Neutrophil (primary cell): ENCODE measurements around the gene INTS15.
"Not testable (repeated sequence)": the region's sequence is repeated elsewhere in the genome, so short reads cannot be mapped to it uniquely, and the experiment has no call there.

Source experiments
- H3K27ac ChIP-seq: fragments of 200-600 bp; sonication (generic); 2 replicates; pipeline ENCODE4 v1.5.1; 2016; ENCODE audit warnings: mild to moderate bottlenecking, moderate library complexity
- H3K27me3 ChIP-seq: fragments of 200-600 bp; sonication (generic); 2 replicates; pipeline ENCODE4 v1.6.0; 2016; ENCODE audit warnings: mild to moderate bottlenecking
- H3K36me3 ChIP-seq: fragments of 200-600 bp; sonication (generic); 2 replicates; pipeline ENCODE4 v1.5.1; 2017
- H3K4me1 ChIP-seq, 2 experiments: fragments of 200-600 bp in 1 of 2; sonication (generic) in 1 of 2; 1 replicate in 1 of 2; 2 replicates in 1 of 2; pipeline versions ENCODE4 v1.5.1 to v1.6.1; 2013 to 2016; ENCODE audit warnings: low read depth in 1 of 2, low read length in 1 of 2, mild to moderate bottlenecking in 1 of 2, moderate library complexity in 1 of 2; ENCODE audit not compliant: control insufficient read depth in 1 of 2, insufficient read depth in 1 of 2
- H3K4me3 ChIP-seq, 2 experiments: fragments of 200-600 bp in 1 of 2; sonication (generic) in 1 of 2; 1 replicate in 1 of 2; 2 replicates in 1 of 2; pipeline ENCODE4 v1.5.1; 2013 to 2016; ENCODE audit warnings: low read depth in 1 of 2, low read length in 1 of 2, mild to moderate bottlenecking in 1 of 2, moderate library complexity in 1 of 2
- H3K9me3 ChIP-seq: fragments of 200-600 bp; sonication (generic); 2 replicates; pipeline ENCODE4 v1.5.1; 2016
- CTCF ChIP-seq: fragments of 200-600 bp; sonication (generic); IDR thresholded peaks from 2 replicates; pipeline ENCODE4 v1.5.1; 2016; ENCODE audit warnings: antibody characterized with exemption

Gene INTS15

GRCh38 chr7:6578114-6579084, 11.4 kb upstream of the INTS15 start:
- H3K4me1 ChIP-seq: peaks cover 0 to 5% of the 10 kb centered on the region in 2 experiments
- H3K27me3 ChIP-seq: no peaks in the 10 kb centered on the region
- no peaks in the 10 kb centered on the region for H3K9me3 ChIP-seq
- no peak overlapping the region for H3K4me3 ChIP-seq
- H3K36me3 ChIP-seq: peaks cover 33% of the 10 kb centered on the region
- TF ChIP-seq CTCF: no peak
- H3K27ac ChIP-seq: peak overlapping the region; percentile 77

- Histone ChIP-seq H3K36me3 (peaks cover 39% of the 10 kb centered on the region), H3K9me3 (no peaks in the 10 kb centered on the region), H3K27ac (no peak overlapping the region), H3K4me1 (peaks cover 0 to 5% of the 10 kb centered on the region in 2 experiments), H3K27me3 (no peaks in the 10 kb centered on the region), H3K4me3 (no peak overlapping the region)
- TF ChIP-seq CTCF: no peak
Observed at GRCh38 chr7:6579446-6579845, 10.4 kb upstream of the INTS15 start.

- H3K4me1 ChIP-seq: peaks cover 8 to 15% of the 10 kb centered on the region in 2 experiments
- H3K27me3 ChIP-seq, H3K4me3 ChIP-seq, H3K9me3 ChIP-seq, H3K27ac ChIP-seq: not testable (repeated sequence)
- H3K36me3 ChIP-seq: peaks cover 38% of the 10 kb centered on the region
Observed at GRCh38 chr7:6585746-6586432, 3.9 kb upstream of the INTS15 start.

- TF ChIP-seq CTCF: no peak
- Histone ChIP-seq H3K36me3 (peaks cover 27% of the 10 kb centered on the region), H3K4me3 (no peak overlapping the region)
Observed at GRCh38 chr7:6588566-6588965, 1.3 kb upstream of the INTS15 start.

GRCh38 chr7:6589151-6589828, 531 bp upstream of the INTS15 start:
- peaks cover 16 to 27% of the 10 kb centered on the region in 2 experiments for H3K4me1 ChIP-seq
- H3K4me3 ChIP-seq: peak overlapping the region; percentile 87 to 90
- no peak for TF ChIP-seq CTCF
- no peaks in the 10 kb centered on the region for H3K27me3 ChIP-seq
- peak overlapping the region; percentile 93 for H3K27ac ChIP-seq
- H3K9me3 ChIP-seq: no peaks in the 10 kb centered on the region
- H3K36me3 ChIP-seq: peaks cover 30% of the 10 kb centered on the region

More at GRCh38 chr7:6588566-6588965, 1.3 kb upstream of the INTS15 start:
- Histone ChIP-seq H3K4me1 (peaks cover 16 to 27% of the 10 kb centered on the region in 2 experiments), H3K9me3 (no peaks in the 10 kb centered on the region), H3K27me3 (no peaks in the 10 kb centered on the region), H3K27ac (no peak overlapping the region)
